ENCODE data around the gene LRMDA.

DNA sequence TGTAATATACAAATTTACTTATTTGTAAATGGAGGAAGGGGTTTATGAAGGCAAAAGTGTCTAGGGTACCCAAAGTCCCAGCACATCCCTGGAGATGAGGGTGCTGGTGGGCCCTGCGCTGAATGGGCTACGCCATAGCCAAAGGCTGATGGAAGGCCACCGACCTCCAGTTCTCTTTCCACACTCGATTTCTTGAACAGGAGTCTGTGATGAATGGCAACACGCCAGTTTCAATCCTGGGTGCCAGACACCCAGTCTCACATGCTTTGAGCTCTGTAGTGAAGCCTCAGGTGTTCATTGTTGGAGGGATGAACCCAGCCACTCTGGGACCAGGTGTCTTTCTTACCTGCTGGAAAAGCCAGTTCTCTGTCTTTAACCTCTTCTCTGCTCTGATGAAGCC, 752 bp downstream of the LRMDA start:
- no peak for TF ChIP-seq POLR2A (IDR thresholded peaks at IDR 0.05; ENCODE audit: control extremely low read depth in 1 of 2, low read depth in 2 of 2, low read length in 2 of 2)
- TF ChIP-seq, protein P1, sequence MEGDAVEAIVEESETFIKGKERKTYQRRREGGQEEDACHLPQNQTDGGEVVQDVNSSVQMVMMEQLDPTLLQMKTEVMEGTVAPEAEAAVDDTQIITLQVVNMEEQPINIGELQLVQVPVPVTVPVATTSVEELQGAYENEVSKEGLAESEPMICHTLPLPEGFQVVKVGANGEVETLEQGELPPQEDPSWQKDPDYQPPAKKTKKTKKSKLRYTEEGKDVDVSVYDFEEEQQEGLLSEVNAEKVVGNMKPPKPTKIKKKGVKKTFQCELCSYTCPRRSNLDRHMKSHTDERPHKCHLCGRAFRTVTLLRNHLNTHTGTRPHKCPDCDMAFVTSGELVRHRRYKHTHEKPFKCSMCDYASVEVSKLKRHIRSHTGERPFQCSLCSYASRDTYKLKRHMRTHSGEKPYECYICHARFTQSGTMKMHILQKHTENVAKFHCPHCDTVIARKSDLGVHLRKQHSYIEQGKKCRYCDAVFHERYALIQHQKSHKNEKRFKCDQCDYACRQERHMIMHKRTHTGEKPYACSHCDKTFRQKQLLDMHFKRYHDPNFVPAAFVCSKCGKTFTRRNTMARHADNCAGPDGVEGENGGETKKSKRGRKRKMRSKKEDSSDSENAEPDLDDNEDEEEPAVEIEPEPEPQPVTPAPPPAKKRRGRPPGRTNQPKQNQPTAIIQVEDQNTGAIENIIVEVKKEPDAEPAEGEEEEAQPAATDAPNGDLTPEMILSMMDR (IDR thresholded peaks at IDR 0.05; ENCODE audit: control extremely low read depth in 1 of 3, insufficient read depth in 1 of 3, low read depth in 1 of 3, low read length in 3 of 3): no peak
- TF ChIP-seq, protein P2, sequence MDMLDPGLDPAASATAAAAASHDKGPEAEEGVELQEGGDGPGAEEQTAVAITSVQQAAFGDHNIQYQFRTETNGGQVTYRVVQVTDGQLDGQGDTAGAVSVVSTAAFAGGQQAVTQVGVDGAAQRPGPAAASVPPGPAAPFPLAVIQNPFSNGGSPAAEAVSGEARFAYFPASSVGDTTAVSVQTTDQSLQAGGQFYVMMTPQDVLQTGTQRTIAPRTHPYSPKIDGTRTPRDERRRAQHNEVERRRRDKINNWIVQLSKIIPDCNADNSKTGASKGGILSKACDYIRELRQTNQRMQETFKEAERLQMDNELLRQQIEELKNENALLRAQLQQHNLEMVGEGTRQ (IDR thresholded peaks at IDR 0.05; ENCODE audit: low read length): no peak
- no peak for TF ChIP-seq SAP30 (IDR thresholded peaks at IDR 0.05; ENCODE audit: insufficient read depth, insufficient replicate concordance, low read length)
